Transverse colon (tissue), 3 donors: ENCODE measurements around the gene NEK6.

Experiments
- EP300 ChIP-seq: sonication (generic); formaldehyde crosslinking; IDR thresholded peaks from one replicate; pipeline ENCODE4 v1.6.1; 2017; ENCODE audit warnings: antibody characterized with exemption, low read depth
- TF ChIP-seq, protein P1 (sequence below), 5 experiments: fragments of 200-600 bp in 3 of 5; fragments of 450-650 bp in 2 of 5; sonication (generic) in 3 of 5; IDR thresholded peaks; 1 replicate in 2 of 5; 2 replicates in 3 of 5; pipeline ENCODE4 v1.5.1; 2016 to 2017; ENCODE audit warnings: antibody characterized with exemption in 5 of 5, inconsistent platforms in 3 of 5, mild to moderate bottlenecking in 2 of 5, moderate library complexity in 1 of 5

DNA sequence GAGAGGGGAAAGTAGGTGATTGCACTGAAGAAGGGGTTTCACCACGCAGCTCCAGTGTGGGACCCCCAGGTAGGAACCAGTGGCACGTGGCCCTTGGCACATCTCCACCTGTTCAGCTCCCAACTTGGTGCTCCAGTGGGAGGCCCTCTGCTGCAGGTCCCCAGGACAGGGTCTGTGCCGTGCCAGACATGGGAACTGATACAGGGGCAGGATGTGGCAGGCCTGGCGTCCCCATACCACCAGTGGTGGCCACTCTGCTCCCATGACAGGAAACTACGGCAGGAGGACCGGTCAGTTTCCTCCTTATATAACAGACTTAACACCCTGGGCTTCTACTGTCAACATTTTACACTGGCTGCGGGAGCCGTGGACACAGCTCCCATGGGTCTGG lies 90.2 kb downstream of the NEK6 start:
- TF ChIP-seq, protein P1, sequence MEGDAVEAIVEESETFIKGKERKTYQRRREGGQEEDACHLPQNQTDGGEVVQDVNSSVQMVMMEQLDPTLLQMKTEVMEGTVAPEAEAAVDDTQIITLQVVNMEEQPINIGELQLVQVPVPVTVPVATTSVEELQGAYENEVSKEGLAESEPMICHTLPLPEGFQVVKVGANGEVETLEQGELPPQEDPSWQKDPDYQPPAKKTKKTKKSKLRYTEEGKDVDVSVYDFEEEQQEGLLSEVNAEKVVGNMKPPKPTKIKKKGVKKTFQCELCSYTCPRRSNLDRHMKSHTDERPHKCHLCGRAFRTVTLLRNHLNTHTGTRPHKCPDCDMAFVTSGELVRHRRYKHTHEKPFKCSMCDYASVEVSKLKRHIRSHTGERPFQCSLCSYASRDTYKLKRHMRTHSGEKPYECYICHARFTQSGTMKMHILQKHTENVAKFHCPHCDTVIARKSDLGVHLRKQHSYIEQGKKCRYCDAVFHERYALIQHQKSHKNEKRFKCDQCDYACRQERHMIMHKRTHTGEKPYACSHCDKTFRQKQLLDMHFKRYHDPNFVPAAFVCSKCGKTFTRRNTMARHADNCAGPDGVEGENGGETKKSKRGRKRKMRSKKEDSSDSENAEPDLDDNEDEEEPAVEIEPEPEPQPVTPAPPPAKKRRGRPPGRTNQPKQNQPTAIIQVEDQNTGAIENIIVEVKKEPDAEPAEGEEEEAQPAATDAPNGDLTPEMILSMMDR (IDR thresholded peaks at IDR 0.05), result no peak
- no peak for TF ChIP-seq EP300
